ENCODE results near the gene B4GALT6. TPM values are rescaled to one million over a fixed set of nuclear protein-coding genes. Genes with fewer than 3 reads are reported as not detected.

The B4GALT6 gene
- total and polyA plus RNA-seq, 2 of the 4 experiments (the other 2 are of a cell fraction) = 1.1 to 3.9 TPM

DNA sequence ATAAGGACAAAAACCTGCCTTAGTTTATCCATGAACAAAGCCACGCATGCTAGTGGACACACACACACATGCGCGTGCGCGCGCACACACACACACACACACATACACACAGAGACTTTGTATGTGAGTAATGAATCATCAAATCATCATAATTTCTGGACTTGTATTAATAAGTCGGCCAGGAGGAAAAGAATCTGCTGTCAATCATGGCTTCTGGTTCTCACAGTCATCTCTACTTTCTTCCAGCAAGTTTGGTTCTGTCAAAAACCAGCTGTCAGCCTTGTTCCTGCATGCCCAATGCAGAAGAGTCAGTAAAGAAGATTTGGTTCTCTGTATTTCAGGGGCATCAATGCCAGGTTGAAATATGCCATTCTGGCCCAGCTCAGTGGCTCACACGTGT lies 93.8 kb downstream of the B4GALT6 start:
- TF ChIP-seq, protein P1, sequence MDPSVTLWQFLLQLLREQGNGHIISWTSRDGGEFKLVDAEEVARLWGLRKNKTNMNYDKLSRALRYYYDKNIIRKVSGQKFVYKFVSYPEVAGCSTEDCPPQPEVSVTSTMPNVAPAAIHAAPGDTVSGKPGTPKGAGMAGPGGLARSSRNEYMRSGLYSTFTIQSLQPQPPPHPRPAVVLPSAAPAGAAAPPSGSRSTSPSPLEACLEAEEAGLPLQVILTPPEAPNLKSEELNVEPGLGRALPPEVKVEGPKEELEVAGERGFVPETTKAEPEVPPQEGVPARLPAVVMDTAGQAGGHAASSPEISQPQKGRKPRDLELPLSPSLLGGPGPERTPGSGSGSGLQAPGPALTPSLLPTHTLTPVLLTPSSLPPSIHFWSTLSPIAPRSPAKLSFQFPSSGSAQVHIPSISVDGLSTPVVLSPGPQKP (IDR thresholded peaks at IDR 0.05; ENCODE audit: borderline replicate concordance, low read depth, low read length) = no peak
- TF ChIP-seq BHLHE40 (IDR thresholded peaks at IDR 0.05; ENCODE audit: low read depth, low read length) = no peak
- TF ChIP-seq, protein P2, sequence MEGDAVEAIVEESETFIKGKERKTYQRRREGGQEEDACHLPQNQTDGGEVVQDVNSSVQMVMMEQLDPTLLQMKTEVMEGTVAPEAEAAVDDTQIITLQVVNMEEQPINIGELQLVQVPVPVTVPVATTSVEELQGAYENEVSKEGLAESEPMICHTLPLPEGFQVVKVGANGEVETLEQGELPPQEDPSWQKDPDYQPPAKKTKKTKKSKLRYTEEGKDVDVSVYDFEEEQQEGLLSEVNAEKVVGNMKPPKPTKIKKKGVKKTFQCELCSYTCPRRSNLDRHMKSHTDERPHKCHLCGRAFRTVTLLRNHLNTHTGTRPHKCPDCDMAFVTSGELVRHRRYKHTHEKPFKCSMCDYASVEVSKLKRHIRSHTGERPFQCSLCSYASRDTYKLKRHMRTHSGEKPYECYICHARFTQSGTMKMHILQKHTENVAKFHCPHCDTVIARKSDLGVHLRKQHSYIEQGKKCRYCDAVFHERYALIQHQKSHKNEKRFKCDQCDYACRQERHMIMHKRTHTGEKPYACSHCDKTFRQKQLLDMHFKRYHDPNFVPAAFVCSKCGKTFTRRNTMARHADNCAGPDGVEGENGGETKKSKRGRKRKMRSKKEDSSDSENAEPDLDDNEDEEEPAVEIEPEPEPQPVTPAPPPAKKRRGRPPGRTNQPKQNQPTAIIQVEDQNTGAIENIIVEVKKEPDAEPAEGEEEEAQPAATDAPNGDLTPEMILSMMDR (conservative IDR thresholded peaks at IDR 0.05; ENCODE audit: low read depth, low read length) = no peak
- no peak for TF ChIP-seq MAZ (IDR thresholded peaks at IDR 0.05; ENCODE audit: borderline replicate concordance, low read depth, low read length)
- TF ChIP-seq MAFK (IDR thresholded peaks at IDR 0.05; ENCODE audit: low read depth, low read length) = no peak
- no peak for TF ChIP-seq FOS (IDR thresholded peaks at IDR 0.05; ENCODE audit: low read depth, low read length)
- no peak for TF ChIP-seq CHD1 (IDR thresholded peaks at IDR 0.05; ENCODE audit: low read depth, low read length)
- TF ChIP-seq, protein P3, sequence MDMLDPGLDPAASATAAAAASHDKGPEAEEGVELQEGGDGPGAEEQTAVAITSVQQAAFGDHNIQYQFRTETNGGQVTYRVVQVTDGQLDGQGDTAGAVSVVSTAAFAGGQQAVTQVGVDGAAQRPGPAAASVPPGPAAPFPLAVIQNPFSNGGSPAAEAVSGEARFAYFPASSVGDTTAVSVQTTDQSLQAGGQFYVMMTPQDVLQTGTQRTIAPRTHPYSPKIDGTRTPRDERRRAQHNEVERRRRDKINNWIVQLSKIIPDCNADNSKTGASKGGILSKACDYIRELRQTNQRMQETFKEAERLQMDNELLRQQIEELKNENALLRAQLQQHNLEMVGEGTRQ (IDR thresholded peaks at IDR 0.05; ENCODE audit: low read depth, low read length) = no peak
- no peak for TF ChIP-seq SMC3 (IDR thresholded peaks at IDR 0.05; ENCODE audit: low read depth, low read length)
- no peak for TF ChIP-seq CEBPB (IDR thresholded peaks at IDR 0.05; ENCODE audit: low read depth, low read length)
- no peak for TF ChIP-seq NFE2L2 (IDR thresholded peaks at IDR 0.05; ENCODE audit: low read depth, low read length)
- no peak for TF ChIP-seq MXI1 (IDR thresholded peaks at IDR 0.05; ENCODE audit: borderline replicate concordance, low read depth, low read length)
- no peak for TF ChIP-seq RAD21 (IDR thresholded peaks at IDR 0.05; ENCODE audit: low read length)
- no peak for TF ChIP-seq RCOR1 (IDR thresholded peaks at IDR 0.05; ENCODE audit: insufficient replicate concordance, low read length)
- TF ChIP-seq POLR2A (IDR thresholded peaks at IDR 0.05; ENCODE audit: low read depth, low read length) = no peak
- TF ChIP-seq RFX5 (IDR thresholded peaks at IDR 0.05; ENCODE audit: low read depth, low read length) = no peak
- H2BK15ac ChIP-seq (ENCODE audit: low read depth, low read length) = no peak overlapping the region
- H3K4me1 ChIP-seq (ENCODE audit: control insufficient read depth, insufficient read depth, low read length) = no peaks in the 10 kb centered on the region
- H3K9me3 ChIP-seq (ENCODE audit: control insufficient read depth, insufficient read depth, low read length) = no peaks in the 10 kb centered on the region
- no peak overlapping the region for H2BK20ac ChIP-seq (ENCODE audit: low read depth, low read length)
- no peak overlapping the region for H3K56ac ChIP-seq (ENCODE audit: extremely low read depth, insufficient read depth, low read length)
- H3K4me3 ChIP-seq (ENCODE audit: insufficient read depth, low read depth, low read length) = no peak overlapping the region
- H3K23ac ChIP-seq (ENCODE audit: low read depth, low read length) = no peak overlapping the region
- no peak overlapping the region for H3K14ac ChIP-seq (replicated peaks; ENCODE audit: low read depth, low read length)
- no peak overlapping the region for H3K27ac ChIP-seq (ENCODE audit: insufficient read depth, low read length)
- H3K27me3 ChIP-seq (ENCODE audit: control insufficient read depth, insufficient read depth, low read length) = no peaks in the 10 kb centered on the region
- H4K8ac ChIP-seq (ENCODE audit: low read depth in 2 of 2, low read length in 2 of 2) = no peak overlapping the region
- POLR2A ChIA-PET (ENCODE audit: unreplicated experiment) = no interaction called here
- WGBS, 2 experiments (ENCODE audit: extremely low coverage in 2 of 2, insufficient read length in 1 of 2) = no CpG with 5 or more reads among the region's 8 CpGs
- no peak overlapping the region for H2AK5ac ChIP-seq (ENCODE audit: low read depth, low read length)
- no peak overlapping the region for H4K5ac ChIP-seq (ENCODE audit: low read depth, low read length)
- no peak overlapping the region for H2AK9ac ChIP-seq (replicated peaks; ENCODE audit: low read depth, low read length, poor library complexity)
- ATAC-seq (ENCODE audit: low read depth) = no peak
- no peak overlapping the region for H2BK120ac ChIP-seq (ENCODE audit: low read depth, low read length)
- H2AFZ ChIP-seq (replicated peaks; ENCODE audit: low read length, poor library complexity) = no peak overlapping the region
- H4K20me1 ChIP-seq (ENCODE audit: insufficient read depth, low read length) = no peaks in the 10 kb centered on the region
- H3K79me1 ChIP-seq (ENCODE audit: low read depth in 1 of 2, low read length in 2 of 2) = no peaks in the 10 kb centered on the region
- H3K18ac ChIP-seq (ENCODE audit: low read depth, low read length) = no peak overlapping the region
- intact Hi-C loops (cut with micrococcal nuclease) = no loop called here
- no peak overlapping the region for H4K91ac ChIP-seq (ENCODE audit: insufficient read depth, low read depth, low read length)
- DNase-seq = no peak
- dilution Hi-C loops (cut with HindIII; ENCODE audit: low sequenced_read_pairs, unreplicated experiment) = no loop called here
- H3K4ac ChIP-seq (ENCODE audit: low read depth, low read length) = no peak overlapping the region
- in situ Hi-C loops (cut with MboI; ENCODE audit: low sequenced_read_pairs) = no loop called here
- H3K9ac ChIP-seq (ENCODE audit: low read depth, low read length) = no peak overlapping the region
- H3K36me3 ChIP-seq (ENCODE audit: control insufficient read depth, insufficient read depth, low read length) = no peaks in the 10 kb centered on the region
- no peaks in the 10 kb centered on the region for H3K9me1 ChIP-seq (ENCODE audit: insufficient read depth, low read length)
- no TSS peak for BruUV-seq (replicated peaks)
- no peak overlapping the region for H2BK5ac ChIP-seq (ENCODE audit: low read depth, low read length, poor library complexity, severe bottlenecking)
- H3K4me2 ChIP-seq (ENCODE audit: low read depth, low read length) = no peak overlapping the region
- CTCF ChIA-PET = interaction anchor here (1.0 kb wide), 1 partner anchor 132 kb away, joined by 3 read pairs; no protein-coding TSS in a partner anchor
